Dendritic cell treated with granulocyte-macrophage colony-stimulating factor and Interleukin-4, amounts not matched to agents 40 ng/mL and 50 ng/mL, for 4 days (primary cell): ENCODE measurements around the gene TECTA.

Source experiments
- H3K27ac Mint-ChIP-seq: one replicate; pipeline ENCODE4 v1.8.0; 2022; ENCODE audit warnings: mild to moderate bottlenecking, mixed read lengths
- H3K27me3 Mint-ChIP-seq: one replicate; pipeline ENCODE4 v1.8.0; 2022; ENCODE audit warnings: mild to moderate bottlenecking, mixed read lengths
- H3K36me3 Mint-ChIP-seq: one replicate; pipeline ENCODE4 v1.8.0; 2022; ENCODE audit warnings: low read depth, mixed read lengths
- H3K4me1 Mint-ChIP-seq: one replicate; pipeline ENCODE4 v1.8.0; 2022; ENCODE audit warnings: low read depth, mixed read lengths
- H3K4me3 Mint-ChIP-seq: one replicate; pipeline ENCODE4 v1.8.0; 2022; ENCODE audit warnings: mild to moderate bottlenecking, moderate library complexity, mixed read lengths
- H3K9me3 Mint-ChIP-seq: one replicate; pipeline ENCODE4 v1.8.0; 2022; ENCODE audit warnings: mixed read lengths
- intact Hi-C: fragments of 100-400 bp; cut with micrococcal nuclease; formaldehyde crosslinking; loops from one replicate; pipeline ENCODE4 v1.15.0; 2022

TECTA gene

GRCh38 chr11:121199516-121199915, 98.5 kb downstream of the TECTA start:
- Mint-ChIP-seq H3K4me3 (no peak overlapping the region), H3K4me1 (no peaks in the 10 kb centered on the region), H3K9me3 (no peaks in the 10 kb centered on the region), H3K27me3 (peaks cover 20% of the 10 kb centered on the region), H3K36me3 (no peaks in the 10 kb centered on the region), H3K27ac (no peak overlapping the region)
- intact Hi-C loops, result loop anchor here (10.0 kb wide), 1 partner anchor 265 kb away; no protein-coding TSS in a partner anchor

GRCh38 chr11:121206810-121207209, 105.8 kb downstream of the TECTA start:
- H3K4me3 Mint-ChIP-seq, result no peak overlapping the region
- H3K27me3 Mint-ChIP-seq, result peaks cover 3% of the 10 kb centered on the region
- intact Hi-C loops, result no loop called here
- no peaks in the 10 kb centered on the region for H3K4me1 Mint-ChIP-seq
- no peaks in the 10 kb centered on the region for H3K9me3 Mint-ChIP-seq
- H3K36me3 Mint-ChIP-seq, result no peaks in the 10 kb centered on the region
- H3K27ac Mint-ChIP-seq, result no peak overlapping the region

GRCh38 chr11:121207485-121208115, 106.6 kb downstream of the TECTA start:
- Mint-ChIP-seq H3K4me3 (no peak overlapping the region), H3K27me3 (peaks cover 3% of the 10 kb centered on the region), H3K4me1 (no peaks in the 10 kb centered on the region), H3K36me3 (no peaks in the 10 kb centered on the region), H3K9me3 (no peaks in the 10 kb centered on the region), H3K27ac (no peak overlapping the region)
- intact Hi-C loops, result no loop called here

GRCh38 chr11:121210445-121211080, 109.5 kb downstream of the TECTA start:
- Mint-ChIP-seq H3K4me1 (no peaks in the 10 kb centered on the region), H3K27me3 (peaks cover 3% of the 10 kb centered on the region), H3K27ac (no peak overlapping the region), H3K4me3 (no peak overlapping the region), H3K36me3 (no peaks in the 10 kb centered on the region), H3K9me3 (no peaks in the 10 kb centered on the region)
- intact Hi-C loops, result no loop called here

GRCh38 chr11:121211626-121212025, 110.6 kb downstream of the TECTA start:
- no peaks in the 10 kb centered on the region for H3K4me1 Mint-ChIP-seq
- H3K4me3 Mint-ChIP-seq, result no peak overlapping the region
- intact Hi-C loops, result no loop called here
- no peaks in the 10 kb centered on the region for H3K27me3 Mint-ChIP-seq
- H3K9me3 Mint-ChIP-seq, result no peaks in the 10 kb centered on the region
- no peak overlapping the region for H3K27ac Mint-ChIP-seq
- H3K36me3 Mint-ChIP-seq, result no peaks in the 10 kb centered on the region

GRCh38 chr11:121212536-121213361, 111.7 kb downstream of the TECTA start:
- no peaks in the 10 kb centered on the region for H3K4me1 Mint-ChIP-seq
- intact Hi-C loops, result no loop called here
- peaks cover 3% of the 10 kb centered on the region for H3K27me3 Mint-ChIP-seq
- no peaks in the 10 kb centered on the region for H3K36me3 Mint-ChIP-seq
- no peak overlapping the region for H3K27ac Mint-ChIP-seq
- H3K4me3 Mint-ChIP-seq, result no peak overlapping the region
- H3K9me3 Mint-ChIP-seq, result no peaks in the 10 kb centered on the region

- H3K4me3 Mint-ChIP-seq, result no peak overlapping the region
- H3K9me3 Mint-ChIP-seq, result no peaks in the 10 kb centered on the region
- H3K27ac Mint-ChIP-seq, result no peak overlapping the region
- H3K36me3 Mint-ChIP-seq, result no peaks in the 10 kb centered on the region
- H3K4me1 Mint-ChIP-seq, result no peaks in the 10 kb centered on the region
- intact Hi-C loops, result no loop called here
- H3K27me3 Mint-ChIP-seq, result peaks cover 3% of the 10 kb centered on the region
Observed at GRCh38 chr11:121213362-121213893, 112.4 kb downstream of the TECTA start.

GRCh38 chr11:121214861-121215260, 113.8 kb downstream of the TECTA start:
- no peaks in the 10 kb centered on the region for H3K9me3 Mint-ChIP-seq
- H3K4me1 Mint-ChIP-seq, result no peaks in the 10 kb centered on the region
- no peak overlapping the region for H3K27ac Mint-ChIP-seq
- no peaks in the 10 kb centered on the region for H3K36me3 Mint-ChIP-seq
- H3K27me3 Mint-ChIP-seq, result peaks cover 4% of the 10 kb centered on the region
- no peak overlapping the region for H3K4me3 Mint-ChIP-seq
- intact Hi-C loops, result no loop called here

GRCh38 chr11:121221496-121222200, 120.6 kb downstream of the TECTA start:
- Mint-ChIP-seq H3K36me3 (no peaks in the 10 kb centered on the region), H3K4me3 (no peak overlapping the region), H3K27me3 (peaks cover 5% of the 10 kb centered on the region), H3K9me3 (no peaks in the 10 kb centered on the region), H3K4me1 (no peaks in the 10 kb centered on the region), H3K27ac (no peak overlapping the region)
- intact Hi-C loops, result no loop called here

GRCh38 chr11:121223161-121223560, 122.1 kb downstream of the TECTA start:
- Mint-ChIP-seq H3K4me3 (no peak overlapping the region), H3K4me1 (no peaks in the 10 kb centered on the region), H3K27ac (no peak overlapping the region), H3K27me3 (peaks cover 2% of the 10 kb centered on the region), H3K9me3 (no peaks in the 10 kb centered on the region), H3K36me3 (no peaks in the 10 kb centered on the region)
- intact Hi-C loops, result no loop called here

- H3K36me3 Mint-ChIP-seq, result no peaks in the 10 kb centered on the region
- H3K27ac Mint-ChIP-seq, result no peak overlapping the region
- no peak overlapping the region for H3K4me3 Mint-ChIP-seq
- no peaks in the 10 kb centered on the region for H3K9me3 Mint-ChIP-seq
- intact Hi-C loops, result no loop called here
- H3K27me3 Mint-ChIP-seq, result peaks cover 4% of the 10 kb centered on the region
- H3K4me1 Mint-ChIP-seq, result no peaks in the 10 kb centered on the region
Observed at GRCh38 chr11:121225382-121225781, 124.3 kb downstream of the TECTA start.

- Mint-ChIP-seq H3K9me3 (no peaks in the 10 kb centered on the region), H3K4me1 (no peaks in the 10 kb centered on the region), H3K36me3 (no peaks in the 10 kb centered on the region), H3K27me3 (peaks cover 5% of the 10 kb centered on the region), H3K4me3 (no peak overlapping the region), H3K27ac (no peak overlapping the region)
- intact Hi-C loops, result no loop called here
Observed at GRCh38 chr11:121226415-121227263, 125.6 kb downstream of the TECTA start.

GRCh38 chr11:121228851-121229250, 127.8 kb downstream of the TECTA start:
- no peak overlapping the region for H3K27ac Mint-ChIP-seq
- intact Hi-C loops, result no loop called here
- peaks cover 7% of the 10 kb centered on the region for H3K27me3 Mint-ChIP-seq
- no peaks in the 10 kb centered on the region for H3K36me3 Mint-ChIP-seq
- H3K4me1 Mint-ChIP-seq, result no peaks in the 10 kb centered on the region
- no peaks in the 10 kb centered on the region for H3K9me3 Mint-ChIP-seq
- no peak overlapping the region for H3K4me3 Mint-ChIP-seq
